ENCODE measurements around the gene UBE2E3.
"Not testable (repeated sequence)": the region's sequence is repeated elsewhere in the genome, so short reads cannot be mapped to it uniquely, and the experiment has no call there.

Gene UBE2E3

GRCh38 chr2:181025004-181025403, 44.6 kb downstream of the UBE2E3 start:
- DNase-seq (ENCODE audit: low read depth), result no peak

- DNase-seq (ENCODE audit: low read depth), result no peak
These were observed 56.0 kb downstream of the UBE2E3 start for GRCh38 chr2:181036445-181036844.

GRCh38 chr2:181036848-181037603, 56.6 kb downstream of the UBE2E3 start:
- DNase-seq (ENCODE audit: low read depth), result no peak

GRCh38 chr2:181037922-181038321, 57.5 kb downstream of the UBE2E3 start:
- DNase-seq (ENCODE audit: low read depth), result no peak

- DNase-seq (ENCODE audit: low read depth), result no peak
These were observed 58.4 kb downstream of the UBE2E3 start for GRCh38 chr2:181038796-181039195.

GRCh38 chr2:181040839-181041238, 60.4 kb downstream of the UBE2E3 start:
- not testable (repeated sequence) for DNase-seq (ENCODE audit: low read depth)

- DNase-seq (ENCODE audit: low read depth), result no peak
These were observed 61.3 kb downstream of the UBE2E3 start for GRCh38 chr2:181041661-181042060.

- no peak for DNase-seq (ENCODE audit: low read depth)
These were observed 62.3 kb downstream of the UBE2E3 start for GRCh38 chr2:181042706-181043105.

- no peak for DNase-seq (ENCODE audit: low read depth)
These were observed 66.4 kb downstream of the UBE2E3 start for GRCh38 chr2:181046833-181047232.

GRCh38 chr2:181047829-181048228, 67.4 kb downstream of the UBE2E3 start:
- DNase-seq (ENCODE audit: low read depth), result no peak

- no peak for DNase-seq (ENCODE audit: low read depth)
These were observed 71.6 kb downstream of the UBE2E3 start for GRCh38 chr2:181051861-181052522.

- DNase-seq (ENCODE audit: low read depth), result no peak
These were observed 72.1 kb downstream of the UBE2E3 start for GRCh38 chr2:181052523-181052891.

- no peak for DNase-seq (ENCODE audit: low read depth)
These were observed 73.9 kb downstream of the UBE2E3 start for GRCh38 chr2:181054256-181054655.

GRCh38 chr2:181054843-181055242, 74.4 kb downstream of the UBE2E3 start:
- DNase-seq (ENCODE audit: low read depth), result no peak

GRCh38 chr2:181058378-181059269, 78.2 kb downstream of the UBE2E3 start:
- peak; percentile 14 for DNase-seq (ENCODE audit: low read depth)

- no peak for DNase-seq (ENCODE audit: low read depth)
These were observed 83.3 kb downstream of the UBE2E3 start for GRCh38 chr2:181063696-181064095.

- DNase-seq (ENCODE audit: low read depth), result no peak
These were observed 85.1 kb downstream of the UBE2E3 start for GRCh38 chr2:181065458-181065857.

- DNase-seq (ENCODE audit: low read depth), result no peak
These were observed 85.9 kb downstream of the UBE2E3 start for GRCh38 chr2:181066333-181066732.

GRCh38 chr2:181070119-181070835, 89.9 kb downstream of the UBE2E3 start:
- DNase-seq (ENCODE audit: low read depth), result no peak

GRCh38 chr2:181070836-181071200, 90.4 kb downstream of the UBE2E3 start:
- DNase-seq (ENCODE audit: low read depth), result no peak

- DNase-seq (ENCODE audit: low read depth), result no peak
These were observed 92.3 kb downstream of the UBE2E3 start for GRCh38 chr2:181072486-181073235.

All from stimulated activated CD8-positive, alpha-beta memory T cell treated with anti-CD3 and anti-CD28 coated beads, Interleukin-12 subunit alpha, Interleukin-12 subunit beta, amount 100 ng/mL, for 1 hour (primary cell).